HTERT RPE-1 (cell line): ENCODE results near the gene DIDO1.

ENCODE experiments used
- in situ Hi-C: fragments of 300-500 bp; cut with MboI; formaldehyde crosslinking; loops from 4 replicates; pipeline ENCODE4 v1.14.3; 2020; ENCODE audit warnings: low sequenced_read_pairs

The DIDO1 gene

GRCh38 chr20:62897666-62898065 is 28.6 kb downstream of the DIDO1 start:
- in situ Hi-C loops: no loop called here

DNA sequence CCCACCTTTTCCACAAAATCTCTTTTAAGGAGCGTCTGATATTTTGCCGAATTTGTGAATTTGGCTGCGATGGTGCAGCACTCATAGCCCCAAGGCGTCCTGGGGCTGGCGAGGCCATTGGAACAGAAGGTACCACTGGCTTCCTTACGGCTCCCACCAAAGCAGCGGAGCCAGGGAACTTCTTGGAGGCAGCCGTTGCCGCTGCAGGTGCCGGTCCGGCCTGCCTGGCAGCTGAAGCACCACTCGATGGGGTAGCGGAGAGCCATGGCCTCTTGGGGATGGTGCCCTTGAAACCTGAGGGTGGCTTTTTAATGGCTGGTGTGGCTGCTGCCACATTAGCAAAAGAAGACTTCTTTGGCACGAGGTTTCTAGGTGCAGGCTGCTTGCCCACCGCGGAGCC is 29.8 kb downstream of the DIDO1 start:
- in situ Hi-C loops: no loop called here

DNA sequence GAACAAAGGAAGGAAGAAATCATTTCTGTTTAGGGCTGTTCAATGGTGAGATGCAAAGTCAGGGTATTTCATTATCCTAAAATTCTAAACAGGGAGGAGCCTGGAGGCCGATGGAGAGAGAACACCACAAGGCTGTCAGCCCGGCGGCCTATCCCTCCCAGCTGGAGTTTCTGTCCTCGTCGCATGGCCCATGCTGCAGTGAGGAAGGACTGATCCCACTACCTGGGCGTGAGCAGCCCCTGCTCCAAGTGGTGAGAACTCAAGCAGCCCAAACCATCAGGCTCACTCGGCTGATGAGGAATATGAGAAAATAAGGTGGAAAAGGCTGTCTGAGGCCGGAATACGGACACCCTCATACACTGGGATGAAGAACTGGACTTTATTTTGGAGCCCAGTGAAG is 30.8 kb downstream of the DIDO1 start:
- in situ Hi-C loops: no loop called here

GRCh38 chr20:62894261-62894660 is 32.0 kb downstream of the DIDO1 start:
- in situ Hi-C loops: no loop called here

GRCh38 chr20:62893700-62894099 is 32.6 kb downstream of the DIDO1 start:
- in situ Hi-C loops: no loop called here

GRCh38 chr20:62892348-62893304 is 33.7 kb downstream of the DIDO1 start:
- in situ Hi-C loops: no loop called here

DNA sequence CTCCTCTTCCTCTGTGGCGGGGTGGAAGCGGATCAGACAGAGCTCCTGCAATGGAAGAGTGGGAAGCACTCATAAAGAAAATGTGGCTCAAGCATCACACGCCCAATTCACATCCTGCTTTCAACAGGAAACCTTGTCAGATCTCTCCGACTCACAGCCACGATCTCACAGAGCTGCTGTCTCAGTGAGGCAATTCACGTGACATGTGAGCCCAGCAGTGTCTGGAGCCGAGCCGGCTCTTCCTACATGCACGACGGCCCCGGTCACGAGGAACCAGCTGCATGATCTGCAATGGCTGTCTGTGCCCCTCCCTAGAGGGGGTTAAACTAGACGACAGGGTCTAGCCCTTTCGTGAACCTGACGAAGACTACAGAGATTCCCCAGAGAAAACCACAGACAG is 35.2 kb downstream of the DIDO1 start:
- in situ Hi-C loops: no loop called here

DNA sequence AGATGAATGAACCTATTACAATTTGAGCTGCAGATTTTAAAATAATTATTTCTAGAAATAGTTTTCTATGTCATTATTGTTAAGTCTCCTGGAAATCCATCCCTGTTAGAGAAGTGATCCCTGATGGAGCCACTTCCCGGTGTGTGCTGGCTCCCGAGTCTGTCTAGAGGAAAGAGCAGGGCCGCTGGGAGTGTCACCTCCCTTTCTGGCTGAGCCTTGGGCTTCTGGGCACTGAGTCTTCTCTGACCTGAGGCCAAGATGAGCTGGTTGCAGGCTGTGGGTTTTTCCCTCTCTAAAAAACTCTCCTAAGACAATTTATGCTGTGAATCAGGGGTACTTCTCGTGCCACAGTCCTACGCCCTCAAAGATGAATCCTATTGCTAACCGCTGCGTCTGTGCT is 35.9 kb downstream of the DIDO1 start:
- in situ Hi-C loops: no loop called here

GRCh38 chr20:62889871-62890270 is 36.4 kb downstream of the DIDO1 start:
- in situ Hi-C loops: no loop called here

DNA sequence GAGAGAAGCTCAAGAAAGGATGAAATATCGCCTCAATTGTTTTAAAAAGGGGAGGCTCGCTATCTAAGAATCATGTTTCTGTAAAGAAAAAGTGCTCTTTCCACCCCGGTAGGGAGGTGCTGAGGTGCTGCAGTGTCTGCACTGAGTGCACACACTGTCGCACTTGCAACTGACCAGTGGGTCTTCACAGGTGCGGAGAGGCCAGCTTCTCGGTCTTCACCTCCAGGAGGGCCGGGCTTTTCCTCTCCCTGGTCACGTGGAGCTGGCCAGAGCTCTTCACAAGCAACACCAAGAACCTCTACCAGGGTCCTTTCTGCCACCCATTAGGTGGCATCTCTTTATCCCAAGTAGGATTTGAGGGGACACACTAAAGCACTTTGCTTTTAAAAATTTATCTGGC is 36.9 kb downstream of the DIDO1 start:
- in situ Hi-C loops: no loop called here

DNA sequence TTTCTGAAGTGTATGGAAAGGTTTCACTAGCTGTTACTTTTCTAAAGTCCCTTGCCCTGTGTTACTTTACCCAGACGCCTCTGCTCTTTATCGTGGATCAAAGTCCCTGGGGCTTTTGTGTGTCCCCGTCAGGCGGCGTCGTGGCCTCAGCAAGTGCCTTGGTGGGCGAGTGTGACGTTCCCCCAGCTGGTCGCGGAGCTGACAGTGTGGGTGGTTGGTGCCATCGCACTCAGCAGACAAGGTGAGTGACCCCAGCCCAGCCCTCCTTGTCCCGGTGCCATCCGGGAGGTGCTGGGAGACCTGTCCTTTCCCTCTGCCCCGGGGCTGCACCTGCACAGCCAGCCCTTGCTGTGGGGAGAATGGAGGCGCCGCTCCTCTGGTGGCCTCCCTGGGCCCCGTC is 37.4 kb downstream of the DIDO1 start:
- in situ Hi-C loops: no loop called here

- in situ Hi-C loops: no loop called here
Observed at GRCh38 chr20:62888406-62888805, 37.9 kb downstream of the DIDO1 start.

DNA sequence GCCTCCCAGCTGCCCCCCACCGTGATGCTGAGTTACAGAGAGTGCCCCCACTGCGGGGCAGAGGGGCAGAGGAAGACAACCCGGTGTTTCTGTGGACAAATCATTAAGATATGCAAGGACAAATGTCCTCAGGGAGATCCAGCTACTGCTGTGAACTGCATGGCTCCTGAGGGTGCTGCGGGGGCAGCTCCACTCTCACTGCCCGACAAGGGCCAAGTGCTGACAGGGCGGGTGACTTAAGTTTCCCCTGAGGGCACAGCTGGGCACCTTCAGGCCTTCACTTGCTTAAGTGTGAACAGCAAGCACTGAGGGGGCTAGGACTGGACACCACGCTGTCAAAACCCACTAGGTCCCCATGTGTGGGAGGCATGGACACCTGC is 38.5 kb downstream of the DIDO1 start:
- in situ Hi-C loops: no loop called here

- in situ Hi-C loops: no loop called here
Observed at GRCh38 chr20:62887152-62887859, 39.0 kb downstream of the DIDO1 start.

GRCh38 chr20:62886709-62887058 is 39.6 kb downstream of the DIDO1 start:
- in situ Hi-C loops: no loop called here

DNA sequence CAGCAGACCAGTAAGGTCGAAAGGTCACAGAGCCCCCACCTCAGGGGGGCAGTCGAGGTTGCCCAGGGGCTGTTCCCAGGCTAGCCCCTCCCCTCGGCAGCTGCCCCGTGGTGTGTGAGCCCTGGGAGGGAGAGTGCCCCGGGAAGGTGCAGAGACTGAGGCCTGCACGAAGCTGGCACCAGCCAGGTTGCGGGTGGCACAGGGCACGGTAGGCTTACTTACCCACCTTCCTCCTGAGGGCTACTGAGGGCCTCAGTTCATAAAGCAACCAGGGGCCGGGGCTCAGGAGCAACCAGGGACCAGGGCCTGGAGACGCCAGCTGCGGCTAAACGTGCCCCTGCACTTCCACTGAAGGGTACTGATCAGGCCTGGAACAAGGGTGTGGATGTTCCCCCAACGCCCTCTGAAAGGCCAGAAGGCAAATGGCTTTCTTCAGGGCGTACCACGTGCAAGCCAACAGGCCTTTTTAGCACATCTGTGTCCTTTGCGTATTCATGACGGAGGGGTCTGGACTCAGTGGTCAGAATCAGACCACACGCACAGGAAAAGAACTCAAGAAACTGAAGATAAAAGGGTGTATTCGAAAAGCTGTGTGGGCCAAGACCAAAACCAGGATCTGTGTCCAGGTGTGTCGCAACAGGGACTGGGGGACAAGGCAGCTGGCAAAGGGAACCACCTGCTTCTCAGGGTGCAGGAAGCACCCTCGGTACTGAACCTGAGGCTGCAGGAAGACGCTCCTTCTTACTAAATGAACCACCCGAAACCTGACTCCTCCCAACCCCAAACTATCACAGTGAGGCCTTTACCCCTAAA is 40.2 kb downstream of the DIDO1 start:
- in situ Hi-C loops: no loop called here

GRCh38 chr20:62885046-62885895 is 41.0 kb downstream of the DIDO1 start:
- in situ Hi-C loops: no loop called here

DNA sequence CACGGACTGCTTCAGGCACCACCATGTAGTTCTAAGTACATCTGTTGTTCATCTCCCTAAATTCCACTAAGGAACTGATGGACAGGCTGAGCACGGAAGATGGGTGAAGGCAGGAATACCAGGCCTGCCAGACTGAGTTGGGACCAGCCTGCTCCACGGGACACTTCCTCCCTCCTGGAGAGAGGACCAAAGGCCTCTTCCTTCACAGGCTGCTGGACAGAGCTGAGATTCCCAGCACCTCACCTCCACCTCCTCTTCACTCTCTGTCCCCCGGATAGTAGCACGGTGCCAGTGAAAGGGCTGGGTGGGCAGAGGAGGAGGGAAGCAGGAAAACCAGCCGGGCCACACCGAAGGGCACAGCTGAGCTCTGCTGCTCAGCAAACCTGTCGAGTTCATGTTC is 41.7 kb downstream of the DIDO1 start:
- in situ Hi-C loops: no loop called here

- in situ Hi-C loops: no loop called here
Observed at GRCh38 chr20:62882426-62882825, 43.9 kb downstream of the DIDO1 start.

DNA sequence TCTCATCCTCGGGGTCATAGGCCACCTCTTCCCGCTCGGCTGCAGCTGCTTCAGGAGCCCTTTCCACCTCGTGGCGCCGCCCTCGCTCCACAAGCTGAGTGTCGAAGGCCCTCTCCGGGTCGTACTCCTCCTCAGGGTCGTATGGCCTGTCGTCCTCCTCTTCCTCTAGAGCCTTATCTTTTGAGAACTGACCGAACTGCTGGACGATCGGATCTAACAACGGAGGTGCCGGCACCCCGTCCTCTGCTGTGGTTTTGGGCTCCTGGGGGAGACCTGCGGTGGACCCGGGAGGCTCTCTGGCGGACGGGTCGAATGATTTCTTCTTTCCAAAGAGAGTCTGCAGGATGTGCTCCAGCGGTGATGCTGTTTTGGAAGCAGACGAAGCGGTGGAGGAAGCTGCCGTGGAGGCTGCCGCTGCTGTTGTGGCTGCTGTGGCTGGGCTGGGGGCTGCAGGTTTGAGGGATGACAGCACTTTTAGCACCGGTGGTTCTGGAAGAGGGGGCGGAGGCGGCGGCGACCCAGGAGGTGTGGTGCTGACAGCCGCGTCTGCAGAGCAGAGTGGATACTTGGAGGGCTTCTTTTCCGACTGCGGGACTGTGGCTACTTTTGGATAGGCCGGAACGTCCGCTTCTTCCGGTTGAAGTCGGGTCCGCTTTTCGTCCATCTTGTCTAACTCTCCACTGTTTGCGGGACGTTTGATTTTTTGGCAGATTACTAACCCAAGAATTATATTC is 44.5 kb downstream of the DIDO1 start:
- in situ Hi-C loops: no loop called here
